ENCODE measurements around the gene SLC39A11. TPM values are rescaled to one million over a fixed set of nuclear protein-coding genes. Genes with fewer than 3 reads are reported as not detected.
A peak's percentile ranks its signal among the peaks of the same experiment; 100 is the strongest.

Gene SLC39A11
- total and polyA plus RNA-seq, 2 of the 13 experiments (the other 11 are each of a cell fraction or from before 2014, with no cell fraction given), result 17.2 to 31.5 TPM

GRCh38 chr17:72972263-72972951 is 120.1 kb downstream of the SLC39A11 start (continued):
- TF ChIP-seq REST (IDR thresholded peaks at IDR 0.05; ENCODE audit: borderline replicate concordance in 1 of 2, low read depth in 1 of 2, low read length in 2 of 2) (peak in 1 of 2 experiments; percentile 80; a peak in 1 of 4 replicates), KDM4B (CRISPR knock-in tag; IDR thresholded peaks at IDR 0.05) (no peak), SNAI1 (CRISPR knock-in tag; IDR thresholded peaks at IDR 0.05; ENCODE audit: borderline replicate concordance) (no peak), XBP1 (CRISPR knock-in tag; IDR thresholded peaks at IDR 0.05) (no peak), BATF2 (CRISPR knock-in tag; IDR thresholded peaks at IDR 0.05) (no peak), MTERF4 (CRISPR knock-in tag; IDR thresholded peaks at IDR 0.05) (no peak), ZFP37 (CRISPR knock-in tag; IDR thresholded peaks at IDR 0.05; ENCODE audit: borderline replicate concordance) (no peak), AKNA (CRISPR knock-in tag; IDR thresholded peaks at IDR 0.05; ENCODE audit: borderline replicate concordance) (no peak), FOXC1 (CRISPR knock-in tag; IDR thresholded peaks at IDR 0.05; ENCODE audit: borderline replicate concordance) (no peak), MBD4 (IDR thresholded peaks at IDR 0.05; ENCODE audit: borderline replicate concordance, low read length) (no peak; the same call in 1 of the 2 replicates), ADNP (CRISPR knock-in tag; IDR thresholded peaks at IDR 0.05) (no peak), ZNF768 (CRISPR knock-in tag; IDR thresholded peaks at IDR 0.05) (no peak), ZNF580 (CRISPR knock-in tag; IDR thresholded peaks at IDR 0.05; ENCODE audit: borderline replicate concordance, low read depth) (no peak), SIN3B (IDR thresholded peaks at IDR 0.05; ENCODE audit: low read length) (no peak), ZNF781 (CRISPR knock-in tag; IDR thresholded peaks at IDR 0.05; ENCODE audit: borderline replicate concordance, not compliant biosample characterization) (no peak), MIER3 (CRISPR knock-in tag; IDR thresholded peaks at IDR 0.05; ENCODE audit: borderline replicate concordance) (no peak), ZNF891 (CRISPR knock-in tag; IDR thresholded peaks at IDR 0.05) (no peak), NRL (CRISPR knock-in tag; IDR thresholded peaks at IDR 0.05; ENCODE audit: borderline replicate concordance) (no peak)

Measured in HepG2 (cell line).